ENCODE measurements around the gene KDM8. TPM values are rescaled to one million over a fixed set of nuclear protein-coding genes. Genes with fewer than 3 reads are reported as not detected.
A peak's percentile ranks its signal among the peaks of the same experiment; 100 is the strongest.

The KDM8 gene
- total RNA-seq, 2 donors from 2014 or later, result 6.0 to 18.5 TPM

GRCh38 chr16:27188633-27189032, 14.7 kb upstream of the KDM8 start:
- 91 to 100% methylated on average over 1 to 2 of the region's 2 CpGs for WGBS, 2 donors
- intact Hi-C loops (cut with DNase I), result no loop called here

GRCh38 chr16:27189335-27189972, 13.9 kb upstream of the KDM8 start:
- ATAC-seq (peak; percentile 92), DNase-seq (peak; percentile 77 to 92 (median 88))
- no peaks in the 10 kb centered on the region for H3K9me3 ChIP-seq
- no peaks in the 10 kb centered on the region for H3K27me3 ChIP-seq
- intact Hi-C loops (cut with DNase I), result no loop called here
- H3K27ac ChIP-seq, result peak overlapping the region; percentile 45 to 86 (median 74)
- 13 to 22% methylated on average over 8 to 13 of the region's 13 CpGs for WGBS, 2 donors
- no peaks in the 10 kb centered on the region for H3K36me3 ChIP-seq (replicated peaks in 1 of 2; ENCODE audit: insufficient read depth in 1 of 2, low read depth in 2 of 2)
- H3K4me1 ChIP-seq, result peaks cover 15% of the 10 kb centered on the region
- H3K4me3 ChIP-seq, result no peak overlapping the region
- TF ChIP-seq POLR2A (IDR thresholded peaks at IDR 0.05) (peak in 2 of 3 donors; percentile 49 to 55), CTCF (IDR thresholded peaks at IDR 0.05) (no peak)

More at GRCh38 chr16:27188633-27189032, 14.7 kb upstream of the KDM8 start:
- Histone ChIP-seq H3K36me3 (replicated peaks in 1 of 2; ENCODE audit: insufficient read depth in 1 of 2, low read depth in 2 of 2) (no peaks in the 10 kb centered on the region), H3K27me3 (no peaks in the 10 kb centered on the region), H3K4me1 (peaks cover 15% of the 10 kb centered on the region), H3K4me3 (no peak overlapping the region), H3K27ac (peak overlapping the region in 2 of 4 donors; percentile 75 to 86), H3K9me3 (no peaks in the 10 kb centered on the region)
- DNase-seq (no peak), ATAC-seq (no peak)
- no peak for TF ChIP-seq POLR2A (IDR thresholded peaks at IDR 0.05)
- TF ChIP-seq CTCF (IDR thresholded peaks at IDR 0.05), result no peak

- no peaks in the 10 kb centered on the region for H3K36me3 ChIP-seq (replicated peaks in 1 of 2; ENCODE audit: insufficient read depth in 1 of 2, low read depth in 2 of 2)
- peaks cover 15% of the 10 kb centered on the region for H3K4me1 ChIP-seq
- ATAC-seq (no peak), DNase-seq (no peak)
- intact Hi-C loops (cut with DNase I), result no loop called here
- no peaks in the 10 kb centered on the region for H3K9me3 ChIP-seq
- H3K27ac ChIP-seq, result peak overlapping the region in 2 of 4 donors; percentile 75 to 86
- WGBS, 2 donors, result 89 to 93% methylated on average over 3 to 12 of the region's 12 CpGs
- TF ChIP-seq CTCF (IDR thresholded peaks at IDR 0.05), result no peak
- no peak for TF ChIP-seq POLR2A (IDR thresholded peaks at IDR 0.05)
- no peaks in the 10 kb centered on the region for H3K27me3 ChIP-seq
- no peak overlapping the region for H3K4me3 ChIP-seq
Measured at GRCh38 chr16:27190316-27190871, 12.9 kb upstream of the KDM8 start.

GRCh38 chr16:27191352-27191924, 11.9 kb upstream of the KDM8 start:
- Histone ChIP-seq H3K27ac (no peak overlapping the region), H3K9me3 (no peaks in the 10 kb centered on the region), H3K27me3 (no peaks in the 10 kb centered on the region), H3K4me1 (peaks cover 15% of the 10 kb centered on the region), H3K36me3 (replicated peaks in 1 of 2; ENCODE audit: insufficient read depth in 1 of 2, low read depth in 2 of 2) (no peaks in the 10 kb centered on the region), H3K4me3 (no peak overlapping the region)
- ATAC-seq, result no peak
- intact Hi-C loops (cut with DNase I), result no loop called here
- no peak for DNase-seq
- TF ChIP-seq POLR2A (IDR thresholded peaks at IDR 0.05) (no peak), CTCF (IDR thresholded peaks at IDR 0.05) (no peak)
- WGBS, 2 donors, result 67 to 68% methylated on average over 7 of the region's 7 CpGs
